ENCODE data around the gene ANKIB1. TPM values are rescaled to one million over a fixed set of nuclear protein-coding genes. Genes with fewer than 3 reads are reported as not detected.
"Not testable (repeated sequence)": the region's sequence is repeated elsewhere in the genome, so short reads cannot be mapped to it uniquely, and the experiment has no call there.

The ANKIB1 gene
- total RNA-seq, 1 experiment from 2014 or later: 34.0 TPM

- Histone ChIP-seq H3K4me1 (no peaks in the 10 kb centered on the region), H3K4me3 (no peak overlapping the region), H3K27me3 (no peaks in the 10 kb centered on the region), H3K27ac (no peak overlapping the region), H3K36me3 (peaks cover 14% of the 10 kb centered on the region; the same call in 1 of the 2 replicates), H3K9me3 (replicated peaks) (no peaks in the 10 kb centered on the region)
- no peak for DNase-seq
Measured at GRCh38 chr7:92331508-92331907, 85.7 kb downstream of the ANKIB1 start.

DNA sequence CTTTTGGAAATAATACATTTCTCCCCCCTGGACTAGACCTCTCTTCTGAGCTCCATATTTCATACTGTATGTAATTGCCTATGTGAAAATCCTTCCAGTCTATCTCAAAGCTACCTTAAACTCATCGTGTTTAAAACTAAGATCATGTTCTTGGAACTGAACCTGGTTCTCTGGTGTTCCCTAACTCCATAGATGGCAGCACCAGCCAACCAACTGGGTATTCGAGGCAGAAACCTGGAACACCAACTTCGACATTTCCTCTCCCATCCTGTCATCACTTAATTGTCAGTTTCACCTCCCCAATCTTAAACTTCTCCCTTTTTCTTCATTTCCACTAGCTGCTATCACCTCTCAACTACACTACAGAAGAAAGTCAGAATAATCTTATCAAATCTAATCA lies 87.0 kb downstream of the ANKIB1 start:
- Histone ChIP-seq H3K36me3 (peaks cover 16% of the 10 kb centered on the region; the same call in 1 of the 2 replicates), H3K27ac (no peak overlapping the region), H3K4me3 (no peak overlapping the region), H3K9me3 (replicated peaks) (no peaks in the 10 kb centered on the region), H3K4me1 (no peaks in the 10 kb centered on the region), H3K27me3 (no peaks in the 10 kb centered on the region)
- no peak for DNase-seq

DNA sequence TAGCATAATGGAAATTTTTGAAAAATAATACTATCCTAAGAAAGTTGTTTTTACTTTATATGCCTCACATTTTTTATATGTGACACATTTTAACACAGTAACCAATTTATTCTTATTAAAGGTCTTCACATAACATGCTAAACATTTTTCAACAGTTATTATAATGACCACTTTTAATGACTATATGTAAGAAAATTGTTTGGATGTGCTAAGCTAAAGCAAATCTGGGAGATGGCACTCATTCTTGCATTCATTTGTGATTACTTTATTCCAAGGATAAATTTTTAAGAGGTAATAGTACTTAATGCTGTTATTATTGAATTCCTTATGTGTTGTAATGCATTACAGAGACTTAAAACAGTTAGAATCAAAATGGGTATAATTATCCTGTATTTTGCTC lies 88.1 kb downstream of the ANKIB1 start:
- Histone ChIP-seq H3K4me3 (no peak overlapping the region), H3K27ac (no peak overlapping the region), H3K4me1 (no peaks in the 10 kb centered on the region), H3K9me3 (replicated peaks) (no peaks in the 10 kb centered on the region), H3K27me3 (no peaks in the 10 kb centered on the region), H3K36me3 (peaks cover 14% of the 10 kb centered on the region; the same call in 1 of the 2 replicates)
- DNase-seq: no peak

DNA sequence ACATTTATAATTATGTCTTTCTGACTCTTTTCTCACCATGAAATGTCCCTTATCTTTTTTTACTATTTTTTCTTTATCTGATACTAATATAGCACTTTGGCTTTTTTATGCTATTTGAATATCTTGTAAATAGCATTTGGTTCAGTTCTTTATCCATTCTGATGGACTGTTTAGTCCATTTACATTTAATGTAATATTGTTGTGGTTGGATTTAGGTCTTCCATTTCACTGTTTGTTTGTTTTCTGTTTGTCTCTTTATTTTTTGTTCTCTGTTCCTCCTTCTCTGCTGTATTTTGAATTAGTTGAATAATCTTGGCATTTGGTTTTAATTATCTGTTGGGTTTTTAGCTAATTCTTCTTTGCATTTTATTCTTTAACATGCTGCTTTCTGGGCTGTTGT lies 89.8 kb downstream of the ANKIB1 start:
- Histone ChIP-seq H3K36me3 (peaks cover 14% of the 10 kb centered on the region; the same call in 1 of the 2 replicates), H3K27ac (no peak overlapping the region), H3K4me1 (no peaks in the 10 kb centered on the region), H3K4me3 (no peak overlapping the region), H3K9me3 (replicated peaks) (no peaks in the 10 kb centered on the region), H3K27me3 (no peaks in the 10 kb centered on the region)
- no peak for DNase-seq

GRCh38 chr7:92336662-92337340 lies 91.0 kb downstream of the ANKIB1 start:
- Histone ChIP-seq H3K4me3 (no peak overlapping the region), H3K9me3 (replicated peaks) (no peaks in the 10 kb centered on the region), H3K27me3 (no peaks in the 10 kb centered on the region), H3K27ac (no peak overlapping the region), H3K36me3 (peaks cover 14% of the 10 kb centered on the region; the same call in 1 of the 2 replicates), H3K4me1 (no peaks in the 10 kb centered on the region)
- DNase-seq: no peak

- peaks cover 12% of the 10 kb centered on the region for H3K36me3 ChIP-seq
- no peaks in the 10 kb centered on the region for H3K4me1 ChIP-seq
- no peak for DNase-seq
Measured at GRCh38 chr7:92340016-92340415, 94.2 kb downstream of the ANKIB1 start.

GRCh38 chr7:92343714-92344113 lies 97.9 kb downstream of the ANKIB1 start:
- H3K36me3 ChIP-seq: peaks cover 26% of the 10 kb centered on the region
- H3K4me1 ChIP-seq: no peaks in the 10 kb centered on the region
- DNase-seq: no peak
- no peaks in the 10 kb centered on the region for H3K27me3 ChIP-seq
- no peaks in the 10 kb centered on the region for H3K9me3 ChIP-seq (replicated peaks)
- H3K4me3 ChIP-seq: no peak overlapping the region
- no peak overlapping the region for H3K27ac ChIP-seq

More at GRCh38 chr7:92340016-92340415, 94.2 kb downstream of the ANKIB1 start:
- no peaks in the 10 kb centered on the region for H3K27me3 ChIP-seq
- H3K27ac ChIP-seq: no peak overlapping the region
- H3K9me3 ChIP-seq (replicated peaks): no peaks in the 10 kb centered on the region
- H3K4me3 ChIP-seq: no peak overlapping the region

DNA sequence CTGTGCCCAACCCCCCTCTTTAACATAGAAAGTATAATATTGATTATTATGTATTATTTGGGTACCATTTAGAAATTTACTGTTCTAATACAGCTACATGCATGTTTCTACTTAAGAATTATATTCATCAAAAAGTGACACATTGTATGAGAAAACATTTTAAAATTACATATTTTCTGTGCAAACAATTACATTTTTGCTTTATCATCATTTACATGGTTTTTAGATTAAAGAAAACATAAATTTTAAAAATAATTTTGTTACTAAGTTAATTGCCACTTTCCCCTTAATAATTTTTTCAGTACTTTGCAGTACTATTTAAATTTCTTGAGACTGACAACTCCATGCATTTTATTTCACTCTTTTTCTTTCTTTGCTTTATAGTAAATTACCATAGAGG lies 106.2 kb downstream of the ANKIB1 start:
- no peak for DNase-seq
- H3K9me3 ChIP-seq (replicated peaks): no peaks in the 10 kb centered on the region
- no peaks in the 10 kb centered on the region for H3K4me1 ChIP-seq
- no peak overlapping the region for H3K27ac ChIP-seq
- H3K27me3 ChIP-seq: no peaks in the 10 kb centered on the region
- no peak overlapping the region for H3K4me3 ChIP-seq
- peaks cover 42% of the 10 kb centered on the region for H3K36me3 ChIP-seq

DNA sequence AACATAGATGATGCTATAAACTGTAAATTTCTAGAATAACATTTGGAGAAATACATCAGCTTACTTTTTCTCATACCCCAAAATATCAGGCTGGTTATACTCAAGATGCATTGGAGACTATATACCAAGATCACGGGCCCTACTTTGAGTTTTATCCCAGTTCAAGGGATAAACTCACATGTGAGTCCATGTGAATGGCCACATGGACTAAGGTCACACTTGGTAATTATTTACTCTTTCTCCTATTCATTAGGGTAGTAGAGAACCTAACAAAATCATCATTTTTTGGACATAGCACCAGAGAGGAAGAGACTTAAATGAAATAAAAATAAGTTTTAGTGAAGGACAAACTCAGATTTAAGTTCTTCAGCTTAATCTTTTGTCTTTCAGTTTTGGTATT lies 108.4 kb downstream of the ANKIB1 start:
- no peak overlapping the region for H3K4me3 ChIP-seq
- H3K27me3 ChIP-seq: no peaks in the 10 kb centered on the region
- H3K9me3 ChIP-seq (replicated peaks): no peaks in the 10 kb centered on the region
- DNase-seq: no peak
- H3K27ac ChIP-seq: no peak overlapping the region
- no peaks in the 10 kb centered on the region for H3K4me1 ChIP-seq
- H3K36me3 ChIP-seq: peaks cover 29% of the 10 kb centered on the region

DNA sequence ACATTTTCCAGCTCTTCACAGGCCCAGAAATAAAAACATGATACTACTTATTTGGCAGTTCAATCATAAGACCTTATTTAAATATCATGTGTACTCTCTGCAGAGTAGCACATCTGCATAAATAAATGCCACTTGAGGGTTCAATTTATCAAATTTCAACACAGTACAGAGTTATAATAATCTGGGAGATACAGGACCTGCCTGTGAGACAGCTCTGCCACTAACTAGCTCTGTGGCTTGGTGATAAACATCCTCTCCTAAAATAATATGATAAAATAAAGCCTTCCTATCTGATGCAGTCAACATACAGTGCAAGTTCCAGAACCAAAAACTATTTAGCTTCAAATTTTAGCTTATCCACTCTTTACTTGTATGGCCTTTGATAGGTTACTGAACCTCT lies 110.6 kb downstream of the ANKIB1 start:
- Histone ChIP-seq H3K4me3 (no peak overlapping the region), H3K4me1 (no peaks in the 10 kb centered on the region), H3K36me3 (peaks cover 24% of the 10 kb centered on the region), H3K9me3 (replicated peaks) (no peaks in the 10 kb centered on the region), H3K27ac (no peak overlapping the region), H3K27me3 (no peaks in the 10 kb centered on the region)
- DNase-seq: no peak

DNA sequence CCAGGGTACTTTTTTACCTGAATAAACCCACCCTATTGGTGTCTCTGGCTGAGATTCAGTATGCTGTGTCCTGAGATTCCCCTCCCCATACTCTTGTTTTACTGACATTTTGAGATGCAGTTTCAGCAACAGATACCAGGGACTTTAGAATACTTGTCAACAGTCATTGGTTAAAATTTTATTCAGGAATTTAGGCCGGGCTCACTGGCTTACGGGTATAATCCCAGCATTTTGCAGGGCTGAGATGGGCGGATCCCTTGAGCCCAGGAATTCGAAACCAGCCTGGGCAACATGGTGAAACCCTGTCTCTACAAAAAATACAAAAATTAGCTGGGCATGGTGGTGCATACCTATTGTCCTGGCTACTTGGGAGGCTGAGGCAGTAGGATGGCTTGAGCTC lies 111.5 kb downstream of the ANKIB1 start:
- H3K9me3 ChIP-seq (replicated peaks): no peaks in the 10 kb centered on the region
- H3K27ac ChIP-seq: no peak overlapping the region
- peaks cover 25% of the 10 kb centered on the region for H3K36me3 ChIP-seq

GRCh38 chr7:92359179-92359578 lies 113.4 kb downstream of the ANKIB1 start:
- not testable (repeated sequence) for H3K9me3 ChIP-seq (replicated peaks); H3K27ac ChIP-seq; H3K4me1 ChIP-seq; H3K4me3 ChIP-seq; DNase-seq; H3K27me3 ChIP-seq
- peaks cover 23% of the 10 kb centered on the region for H3K36me3 ChIP-seq

More for the DNA sequence above, 111.5 kb downstream of the ANKIB1 start:
- Histone ChIP-seq H3K4me1 (no peaks in the 10 kb centered on the region), H3K27me3 (no peaks in the 10 kb centered on the region), H3K4me3 (no peak overlapping the region)
- DNase-seq: no peak

DNA sequence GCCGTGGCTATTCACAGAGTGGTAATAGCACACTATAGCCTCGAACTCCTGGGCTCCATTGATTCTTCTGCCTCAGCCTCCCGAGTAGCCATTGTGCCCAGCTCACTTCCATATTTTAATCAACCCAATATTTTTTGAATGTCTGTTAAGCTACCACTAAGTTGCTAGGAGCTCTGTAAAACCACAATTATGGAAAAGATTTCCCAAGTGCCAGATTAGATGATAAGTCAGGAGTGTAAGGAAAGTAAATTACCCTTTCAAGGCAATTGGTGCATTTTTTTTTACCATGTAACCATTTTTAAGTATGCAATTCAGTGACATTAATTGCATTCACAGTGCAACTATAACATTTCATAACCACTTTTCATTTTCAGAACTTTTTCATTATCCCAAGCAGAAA lies 114.0 kb downstream of the ANKIB1 start:
- Histone ChIP-seq H3K27me3 (no peaks in the 10 kb centered on the region), H3K4me3 (no peak overlapping the region), H3K27ac (no peak overlapping the region), H3K4me1 (no peaks in the 10 kb centered on the region), H3K9me3 (replicated peaks) (no peaks in the 10 kb centered on the region), H3K36me3 (peaks cover 23% of the 10 kb centered on the region)
- no peak for DNase-seq

- Histone ChIP-seq H3K4me3 (no peak overlapping the region), H3K27ac (no peak overlapping the region), H3K36me3 (peaks cover 25% of the 10 kb centered on the region), H3K27me3 (no peaks in the 10 kb centered on the region), H3K4me1 (no peaks in the 10 kb centered on the region), H3K9me3 (replicated peaks) (no peaks in the 10 kb centered on the region)
- DNase-seq: no peak
Measured at GRCh38 chr7:92360387-92360786, 114.6 kb downstream of the ANKIB1 start.

DNA sequence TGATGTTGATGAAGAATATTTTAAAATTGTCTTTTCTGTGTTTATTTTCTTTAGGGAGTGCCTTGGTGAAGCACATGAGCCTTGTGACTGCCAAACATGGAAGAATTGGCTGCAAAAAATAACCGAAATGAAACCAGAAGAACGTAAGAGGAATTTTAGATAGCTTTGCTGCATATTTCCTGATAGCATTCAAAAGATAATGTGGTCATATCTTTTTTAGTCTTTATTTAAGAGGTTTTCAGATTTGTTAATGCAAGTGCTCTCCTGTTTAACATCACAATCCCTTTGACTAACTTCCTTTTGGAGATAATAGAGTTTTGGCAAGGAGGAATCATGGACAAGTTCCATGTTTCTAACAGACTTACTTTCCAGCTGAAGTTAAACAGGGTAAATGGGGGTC lies 116.4 kb downstream of the ANKIB1 start:
- Histone ChIP-seq H3K27me3 (no peaks in the 10 kb centered on the region), H3K27ac (no peak overlapping the region), H3K36me3 (peaks cover 29% of the 10 kb centered on the region), H3K4me3 (no peak overlapping the region), H3K4me1 (no peaks in the 10 kb centered on the region), H3K9me3 (replicated peaks) (no peaks in the 10 kb centered on the region)
- no peak for DNase-seq

GRCh38 chr7:92366730-92367129 lies 121.0 kb downstream of the ANKIB1 start:
- no peak overlapping the region for H3K27ac ChIP-seq
- DNase-seq: no peak
- no peak overlapping the region for H3K4me3 ChIP-seq
- peaks cover 33% of the 10 kb centered on the region for H3K36me3 ChIP-seq
- no peaks in the 10 kb centered on the region for H3K4me1 ChIP-seq
- H3K9me3 ChIP-seq (replicated peaks): no peaks in the 10 kb centered on the region
- H3K27me3 ChIP-seq: no peaks in the 10 kb centered on the region

Measured in SJCRH30 (cell line).